Muscle of leg (tissue), 11 donors: ENCODE measurements around the gene MMP25. TPM values are rescaled to one million over a fixed set of nuclear protein-coding genes. Genes with fewer than 3 reads are reported as not detected.
"Not testable (repeated sequence)": the region's sequence is repeated elsewhere in the genome, so short reads cannot be mapped to it uniquely, and the experiment has no call there.

ENCODE experiments used
- DNase-seq: peaks from one replicate; pipeline ENCODE4 v3.0.0; 2013
- H3K27ac ChIP-seq: one replicate; pipeline ENCODE4 v1.5.1; 2013; ENCODE audit warnings: mild to moderate bottlenecking, low read length, control low read depth
- H3K27me3 ChIP-seq: one replicate; pipeline ENCODE4 v1.6.1; 2013; ENCODE audit warnings: low read length; ENCODE audit not compliant: control insufficient read depth, insufficient read depth
- H3K36me3 ChIP-seq: one replicate; pipeline ENCODE4 v1.6.1; 2013; ENCODE audit warnings: low read length; ENCODE audit not compliant: control insufficient read depth, insufficient read depth
- H3K4me1 ChIP-seq: one replicate; pipeline ENCODE4 v1.6.1; 2013; ENCODE audit warnings: low read length; ENCODE audit not compliant: control insufficient read depth, insufficient read depth
- H3K4me3 ChIP-seq: one replicate; pipeline ENCODE4 v1.5.1; 2013; ENCODE audit warnings: low read length, control low read depth
- H3K9me3 ChIP-seq: replicated peaks from 2 replicates; pipeline ENCODE4 v1.6.1; 2013; ENCODE audit warnings: low read depth, low read length; ENCODE audit not compliant: control insufficient read depth
- WGBS: methylation state at CpG from one replicate; pipeline ENCODE4 v1.1.5; 2013; ENCODE audit warnings: missing lambda C conversion rate; ENCODE audit not compliant: insufficient coverage; 5-methylcytosine and 5-hydroxymethylcytosine counted together
- polyA plus RNA-seq, 8 donors: library from polyadenylated mRNA; unstranded; fragments of 120-200 nt; gene quantifications; one replicate each; pipeline versions ENCODE4 v1.2.1 to v1.2.3, GENCODE V29; 2013; ENCODE audit warnings: inconsistent platforms in 1 of 8, low replicate concordance in 1 of 8; ENCODE audit not compliant: insufficient read length in 8 of 8, insufficient read depth in 1 of 8
- total RNA-seq: library from RNA; stranded (reverse); fragments of 120-200 nt; gene quantifications from one replicate; pipeline ENCODE4 v1.2.4, GENCODE V29; 2013

Gene MMP25
- total and polyA plus RNA-seq, 9 donors, result 0.58 to 3.0 (median 1.7) TPM

DNA sequence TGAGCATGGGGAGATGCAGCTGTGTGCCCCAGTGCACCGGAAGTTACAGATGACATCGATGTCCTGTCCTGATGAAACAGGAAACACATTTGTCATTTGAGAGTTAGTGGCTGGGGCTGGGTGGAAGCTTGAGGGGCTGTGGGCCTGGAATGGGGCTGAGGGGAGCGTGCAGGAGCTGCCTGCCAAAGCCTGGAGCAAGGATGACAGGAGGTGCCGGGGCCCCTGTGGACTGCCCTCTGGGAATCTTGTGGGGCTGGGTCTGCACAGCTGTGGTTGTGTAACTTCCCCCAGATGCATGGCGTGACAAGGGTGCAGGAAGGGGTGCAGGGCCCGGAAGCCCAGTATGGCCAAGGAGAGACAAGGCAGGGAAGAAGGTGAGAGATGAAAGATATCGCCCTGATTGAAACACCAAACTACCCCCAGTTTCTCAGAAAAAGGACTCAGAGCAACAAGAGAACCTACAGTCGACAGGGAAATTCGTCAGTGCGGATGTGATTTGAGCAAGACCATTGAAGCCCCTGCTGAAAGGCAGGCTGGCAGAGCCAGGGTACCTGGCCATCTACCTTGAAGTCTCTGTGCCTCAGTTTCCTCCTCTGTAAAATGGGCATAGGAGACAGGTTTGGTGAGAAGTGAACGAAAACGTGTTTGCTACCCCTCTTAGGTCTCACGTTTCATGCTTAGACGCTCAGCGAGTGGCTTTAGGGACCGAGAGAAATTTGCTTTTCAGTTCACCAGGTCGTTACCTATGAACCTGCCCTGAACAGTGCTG is 8.8 kb downstream of the MMP25 start:
- H3K4me3 ChIP-seq, result no peak overlapping the region
- 59% methylated on average over 14 of the region's 17 CpGs for WGBS

GRCh38 chr16:3055734-3056115 is 9.4 kb downstream of the MMP25 start:
- not testable (repeated sequence) for H3K9me3 ChIP-seq, H3K27ac ChIP-seq, DNase-seq, H3K27me3 ChIP-seq, H3K4me3 ChIP-seq, H3K36me3 ChIP-seq
- 18% methylated on average over 8 of the region's 9 CpGs for WGBS
- H3K4me1 ChIP-seq, result peaks cover 22% of the 10 kb centered on the region

More for the DNA sequence above, 8.8 kb downstream of the MMP25 start:
- no peaks in the 10 kb centered on the region for H3K9me3 ChIP-seq
- peaks cover 16% of the 10 kb centered on the region for H3K4me1 ChIP-seq
- H3K27ac ChIP-seq, result no peak overlapping the region
- H3K27me3 ChIP-seq, result peaks cover 14% of the 10 kb centered on the region
- peaks cover 3% of the 10 kb centered on the region for H3K36me3 ChIP-seq
- DNase-seq, result no peak

DNA sequence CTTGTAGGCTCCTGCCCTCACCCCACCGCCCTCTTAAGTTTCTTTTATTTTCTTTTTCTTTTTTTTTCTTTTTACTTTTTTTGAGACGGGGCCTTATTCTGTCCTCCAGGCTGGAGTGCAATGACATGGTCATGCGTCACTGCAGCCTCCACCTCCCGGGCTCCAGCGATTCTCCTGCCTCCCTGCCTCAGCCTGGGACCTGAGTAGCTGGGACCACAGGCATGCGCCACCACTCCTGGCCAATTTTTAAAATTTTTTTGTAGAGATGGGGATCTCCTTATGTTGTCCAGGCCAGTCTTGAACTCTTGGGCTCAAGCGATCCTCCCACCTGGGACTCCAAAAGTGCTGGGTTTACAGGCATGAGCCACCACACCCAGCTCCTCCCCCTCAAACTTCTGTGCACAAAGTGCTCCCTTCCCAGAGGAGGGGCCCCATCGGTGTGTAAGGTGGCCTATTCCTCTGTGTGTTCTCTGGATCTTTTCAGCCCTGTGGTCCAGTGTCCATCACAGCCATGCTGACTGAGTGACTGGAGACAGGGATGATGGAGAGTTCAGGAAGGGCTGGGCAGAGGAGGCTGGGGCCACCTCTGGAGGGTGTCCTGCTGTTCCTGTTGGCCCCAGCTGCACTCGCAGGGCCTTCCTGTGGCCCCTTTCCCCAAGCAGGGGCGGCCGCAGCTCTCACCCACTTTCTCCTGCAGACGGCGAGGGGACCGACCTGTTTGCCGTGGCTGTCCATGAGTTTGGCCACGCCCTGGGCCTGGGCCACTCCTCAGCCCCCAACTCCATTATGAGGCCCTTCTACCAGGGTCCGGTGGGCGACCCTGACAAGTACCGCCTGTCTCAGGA is 10.2 kb downstream of the MMP25 start:
- Histone ChIP-seq H3K27ac (no peak overlapping the region), H3K27me3 (peaks cover 6% of the 10 kb centered on the region), H3K4me1 (peaks cover 25% of the 10 kb centered on the region), H3K4me3 (no peak overlapping the region), H3K9me3 (no peaks in the 10 kb centered on the region), H3K36me3 (peaks cover 3% of the 10 kb centered on the region)
- WGBS, result 70% methylated on average over 12 of the region's 19 CpGs
- DNase-seq, result no peak

DNA sequence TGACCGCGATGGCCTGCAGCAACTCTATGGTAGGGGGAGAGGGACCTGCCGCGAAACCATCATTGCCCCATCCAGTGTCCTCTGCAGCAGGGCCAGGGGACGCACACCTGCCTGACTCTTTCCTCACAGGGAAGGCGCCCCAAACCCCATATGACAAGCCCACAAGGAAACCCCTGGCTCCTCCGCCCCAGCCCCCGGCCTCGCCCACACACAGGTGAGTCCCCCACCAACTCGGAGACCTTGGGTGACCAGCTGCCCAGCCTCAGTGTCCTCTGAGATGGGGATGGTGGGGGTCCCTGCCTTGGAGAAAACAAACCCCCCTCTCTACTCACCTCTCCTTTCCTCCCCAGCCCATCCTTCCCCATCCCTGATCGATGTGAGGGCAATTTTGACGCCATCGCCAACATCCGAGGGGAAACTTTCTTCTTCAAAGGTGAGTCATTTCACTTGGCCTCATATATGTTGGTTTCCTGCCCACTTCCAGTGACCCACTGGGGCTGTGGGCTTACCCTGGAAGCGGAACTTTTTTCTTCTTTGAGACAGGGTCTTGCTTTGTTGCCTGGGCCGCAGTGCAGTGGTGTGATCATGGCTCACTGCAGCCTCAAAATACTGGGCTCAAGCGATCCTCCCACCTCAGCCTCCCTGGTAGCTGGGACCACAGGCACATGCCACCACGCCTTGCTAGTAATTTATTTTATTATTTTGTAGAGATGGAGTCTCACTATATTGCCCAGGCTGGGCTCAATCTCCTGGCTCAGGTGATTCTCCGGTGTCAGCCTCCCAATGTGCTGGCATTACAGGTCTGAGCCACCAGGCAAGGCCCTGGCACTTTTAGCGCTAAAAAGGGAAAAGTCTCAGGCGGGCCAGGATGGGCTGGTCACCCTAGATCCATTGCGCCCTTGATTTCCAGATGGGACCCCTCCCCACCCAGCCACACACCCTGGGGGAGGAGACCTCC is 11.1 kb downstream of the MMP25 start:
- Histone ChIP-seq H3K27me3 (peaks cover 6% of the 10 kb centered on the region), H3K36me3 (peaks cover 3% of the 10 kb centered on the region), H3K27ac (no peak overlapping the region), H3K4me3 (no peak overlapping the region), H3K9me3 (no peaks in the 10 kb centered on the region), H3K4me1 (peaks cover 25% of the 10 kb centered on the region)
- no peak for DNase-seq
- 87% methylated on average over 11 of the region's 22 CpGs for WGBS

DNA sequence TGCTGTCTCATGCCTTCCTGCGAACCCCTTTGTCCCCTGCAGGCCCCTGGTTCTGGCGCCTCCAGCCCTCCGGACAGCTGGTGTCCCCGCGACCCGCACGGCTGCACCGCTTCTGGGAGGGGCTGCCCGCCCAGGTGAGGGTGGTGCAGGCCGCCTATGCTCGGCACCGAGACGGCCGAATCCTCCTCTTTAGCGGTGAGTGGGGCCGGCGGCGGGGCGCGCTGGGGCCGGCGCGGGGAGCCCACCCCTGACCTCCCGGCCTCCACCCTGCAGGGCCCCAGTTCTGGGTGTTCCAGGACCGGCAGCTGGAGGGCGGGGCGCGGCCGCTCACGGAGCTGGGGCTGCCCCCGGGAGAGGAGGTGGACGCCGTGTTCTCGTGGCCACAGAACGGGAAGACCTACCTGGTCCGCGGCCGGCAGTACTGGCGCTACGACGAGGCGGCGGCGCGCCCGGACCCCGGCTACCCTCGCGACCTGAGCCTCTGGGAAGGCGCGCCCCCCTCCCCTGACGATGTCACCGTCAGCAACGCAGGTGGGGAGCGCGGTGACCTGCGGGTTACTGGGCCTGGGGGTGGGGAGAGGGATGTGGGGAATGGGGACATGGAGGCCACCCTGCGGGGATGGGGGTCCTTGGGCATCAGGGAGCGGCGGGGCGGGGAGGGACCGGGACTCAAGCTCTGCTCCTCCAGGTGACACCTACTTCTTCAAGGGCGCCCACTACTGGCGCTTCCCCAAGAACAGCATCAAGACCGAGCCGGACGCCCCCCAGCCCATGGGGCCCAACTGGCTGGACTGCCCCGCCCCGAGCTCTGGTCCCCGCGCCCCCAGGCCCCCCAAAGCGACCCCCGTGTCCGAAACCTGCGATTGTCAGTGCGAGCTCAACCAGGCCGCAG is 12.0 kb downstream of the MMP25 start:
- peak; percentile 67 for DNase-seq
- WGBS, result 3% methylated on average over 54 of the region's 77 CpGs
- Histone ChIP-seq H3K4me1 (peaks cover 25% of the 10 kb centered on the region), H3K36me3 (peaks cover 3% of the 10 kb centered on the region), H3K4me3 (peak overlapping the region; percentile 85), H3K27ac (no peak overlapping the region), H3K9me3 (no peaks in the 10 kb centered on the region), H3K27me3 (peaks cover 6% of the 10 kb centered on the region)

- peaks cover 25% of the 10 kb centered on the region for H3K4me1 ChIP-seq
- DNase-seq, result peak; percentile 92
- H3K4me3 ChIP-seq, result peak overlapping the region; percentile 85
- peaks cover 6% of the 10 kb centered on the region for H3K27me3 ChIP-seq
- H3K27ac ChIP-seq, result peak overlapping the region; percentile 80
- no peaks in the 10 kb centered on the region for H3K36me3 ChIP-seq
- under 1% methylated on average over 67 of the region's 67 CpGs for WGBS
- no peaks in the 10 kb centered on the region for H3K9me3 ChIP-seq
Observed at GRCh38 chr16:3059041-3059722, 12.8 kb downstream of the MMP25 start.

DNA sequence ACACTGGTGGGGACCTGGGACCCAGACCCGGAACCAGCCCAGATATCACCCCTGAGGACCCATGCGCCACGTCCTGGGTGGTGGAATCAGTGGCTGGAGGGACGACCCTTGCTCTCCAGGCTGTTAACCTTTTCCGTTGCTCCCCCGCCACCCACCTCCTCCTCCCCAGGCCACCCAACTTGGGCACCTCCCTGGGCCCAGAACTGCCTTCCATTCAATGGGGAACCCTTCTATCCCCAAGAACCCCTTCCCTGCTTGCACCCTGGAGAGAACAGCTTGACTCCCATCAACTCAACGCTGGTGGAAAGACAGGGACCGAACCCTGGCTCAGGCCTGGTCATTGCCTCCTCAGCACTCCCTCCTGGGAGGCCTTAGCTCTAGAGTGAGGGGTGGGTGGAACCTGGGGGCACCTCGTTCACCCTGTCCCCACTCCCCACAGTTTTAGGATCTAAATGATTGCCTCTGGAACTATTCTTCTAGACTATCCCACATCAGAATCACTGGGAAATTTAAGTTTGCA is 13.4 kb downstream of the MMP25 start:
- Histone ChIP-seq H3K9me3 (no peaks in the 10 kb centered on the region), H3K36me3 (no peaks in the 10 kb centered on the region), H3K27ac (peak overlapping the region; percentile 80), H3K4me3 (peak overlapping the region; percentile 48), H3K27me3 (peaks cover 6% of the 10 kb centered on the region), H3K4me1 (peaks cover 29% of the 10 kb centered on the region)
- DNase-seq, result no peak
- WGBS, result 59% methylated on average over 4 of the region's 9 CpGs

DNA sequence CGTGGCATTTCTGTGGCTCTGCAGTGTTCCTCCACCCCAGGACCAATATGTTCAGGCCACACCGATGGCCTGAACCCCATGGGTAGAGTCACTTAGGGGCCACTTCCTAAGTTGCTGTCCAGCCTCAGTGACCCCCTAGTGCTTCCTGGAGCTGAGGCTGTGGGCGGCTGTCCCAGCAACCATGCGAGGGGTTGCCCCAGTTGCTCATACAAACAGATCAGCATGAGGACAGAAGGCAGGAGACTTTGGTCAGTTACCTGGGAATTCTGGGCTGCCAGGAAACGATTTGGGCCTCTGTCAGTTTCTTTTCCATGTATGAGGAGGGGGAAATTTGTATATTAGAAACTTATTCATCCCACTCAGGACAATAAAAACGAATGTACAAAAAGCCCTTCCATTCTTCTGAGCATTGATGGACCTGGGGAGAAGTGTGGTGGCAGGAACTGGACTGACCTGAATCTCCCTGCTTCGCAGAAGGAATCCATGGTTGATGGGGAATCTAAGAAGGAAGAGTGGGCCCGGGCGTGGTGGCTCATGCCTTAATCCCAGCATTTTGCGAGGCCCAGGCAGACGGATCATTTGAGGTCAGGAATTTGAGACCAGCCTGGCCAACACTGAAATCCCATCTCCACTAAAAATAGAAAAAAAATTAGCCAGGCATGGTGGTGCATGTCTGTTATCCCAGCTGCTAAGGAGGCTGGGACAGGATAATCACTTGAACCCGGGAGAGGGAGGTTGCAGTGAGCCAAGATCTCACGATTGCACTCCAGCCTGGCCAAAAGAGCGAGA is 14.2 kb downstream of the MMP25 start:
- Histone ChIP-seq H3K27ac (peak overlapping the region; percentile 51), H3K4me1 (peaks cover 36% of the 10 kb centered on the region), H3K36me3 (no peaks in the 10 kb centered on the region), H3K9me3 (no peaks in the 10 kb centered on the region), H3K4me3 (no peak overlapping the region), H3K27me3 (peaks cover 6% of the 10 kb centered on the region)
- 82% methylated on average over 6 of the region's 14 CpGs for WGBS
- DNase-seq, result peak; percentile 55
